ENCODE data around the gene NR1D2. TPM values are rescaled to one million over a fixed set of nuclear protein-coding genes. Genes with fewer than 3 reads are reported as not detected.

The NR1D2 gene
- total RNA-seq, 4 donors from 2014 or later: 27.3 to 68.2 (median 52.8) TPM

GRCh38 chr3:23976555-23976954 lies 31.5 kb downstream of the NR1D2 start:
- Histone ChIP-seq H3K4me1 (peaks cover 0 to 10% (median 0%) of the 10 kb centered on the region in 4 donors), H3K36me3 (peaks cover 0 to 57% (median 2%) of the 10 kb centered on the region in 3 donors), H3K9me3 (no peaks in the 10 kb centered on the region), H3K27ac (no peak overlapping the region), H3K27me3 (no peaks in the 10 kb centered on the region), H3K4me3 (no peak overlapping the region)
- no peak for DNase-seq (ENCODE audit: low spot score in 2 of 2)
- 86% methylated on average over 4 of the region's 4 CpGs for WGBS, 2 donors
- TF ChIP-seq POLR2A (IDR thresholded peaks at IDR 0.05) (no peak), CTCF (IDR thresholded peaks at IDR 0.05) (no peak), EP300 (IDR thresholded peaks at IDR 0.05) (no peak)

GRCh38 chr3:23979569-23979968 lies 34.5 kb downstream of the NR1D2 start:
- H3K27me3 ChIP-seq: no peaks in the 10 kb centered on the region
- H3K9me3 ChIP-seq: no peaks in the 10 kb centered on the region
- H3K36me3 ChIP-seq: peaks cover 0 to 54% (median 2%) of the 10 kb centered on the region in 3 donors
- TF ChIP-seq POLR2A (IDR thresholded peaks at IDR 0.05) (no peak), EP300 (IDR thresholded peaks at IDR 0.05) (no peak), CTCF (IDR thresholded peaks at IDR 0.05) (no peak)
- H3K4me3 ChIP-seq: no peak overlapping the region
- peaks cover 0 to 4% (median 0%) of the 10 kb centered on the region in 4 donors for H3K4me1 ChIP-seq
- DNase-seq (ENCODE audit: low spot score in 2 of 2): no peak
- H3K27ac ChIP-seq: no peak overlapping the region

- Histone ChIP-seq H3K4me1 (peaks cover 0 to 4% (median 0%) of the 10 kb centered on the region in 4 donors), H3K27me3 (no peaks in the 10 kb centered on the region), H3K27ac (no peak overlapping the region), H3K4me3 (no peak overlapping the region), H3K9me3 (no peaks in the 10 kb centered on the region), H3K36me3 (peaks cover 0 to 39% (median 0%) of the 10 kb centered on the region in 3 donors)
- TF ChIP-seq POLR2A (IDR thresholded peaks at IDR 0.05): no peak
- TF ChIP-seq CTCF (IDR thresholded peaks at IDR 0.05): no peak
- no peak for TF ChIP-seq EP300 (IDR thresholded peaks at IDR 0.05)
- DNase-seq (ENCODE audit: low spot score in 2 of 2): no peak
- WGBS, 2 donors: 74 to 98% methylated on average over 2 to 6 of the region's 7 CpGs
These were observed 36.0 kb downstream of the NR1D2 start for GRCh38 chr3:23981136-23981535.

GRCh38 chr3:23981955-23982354 lies 36.9 kb downstream of the NR1D2 start:
- WGBS, 2 donors: 75 to 86% methylated on average over 2 to 5 of the region's 5 CpGs
- TF ChIP-seq POLR2A (IDR thresholded peaks at IDR 0.05) (no peak), EP300 (IDR thresholded peaks at IDR 0.05) (no peak), CTCF (IDR thresholded peaks at IDR 0.05) (no peak)
- Histone ChIP-seq H3K4me3 (no peak overlapping the region), H3K27me3 (no peaks in the 10 kb centered on the region), H3K27ac (no peak overlapping the region), H3K4me1 (peaks cover 0 to 4% (median 0%) of the 10 kb centered on the region in 4 donors), H3K36me3 (peaks cover 0 to 31% (median 0%) of the 10 kb centered on the region in 3 donors), H3K9me3 (no peaks in the 10 kb centered on the region)
- no peak for DNase-seq (ENCODE audit: low spot score in 2 of 2)

GRCh38 chr3:23984934-23985333 lies 39.8 kb downstream of the NR1D2 start:
- H3K9me3 ChIP-seq: no peaks in the 10 kb centered on the region
- TF ChIP-seq POLR2A (IDR thresholded peaks at IDR 0.05): no peak
- DNase-seq (ENCODE audit: low spot score in 2 of 2): no peak
- 86 to 90% methylated on average over 3 of the region's 3 CpGs for WGBS, 2 donors
- H3K4me1 ChIP-seq: peaks cover 0 to under 1% (median 0%) of the 10 kb centered on the region in 4 donors
- H3K36me3 ChIP-seq: peaks cover 0 to 13% (median 0%) of the 10 kb centered on the region in 3 donors
- no peak overlapping the region for H3K27ac ChIP-seq
- H3K27me3 ChIP-seq: no peaks in the 10 kb centered on the region
- no peak overlapping the region for H3K4me3 ChIP-seq
